Activated T-cell treated with anti-CD3 and anti-CD28 coated beads, Interleukin-2, amount 50 U/mL, for 4 hours (primary cell): ENCODE measurements around the gene DPEP2. TPM values are rescaled to one million over a fixed set of nuclear protein-coding genes. Genes with fewer than 3 reads are reported as not detected.
"Not testable (repeated sequence)": the region's sequence is repeated elsewhere in the genome, so short reads cannot be mapped to it uniquely, and the experiment has no call there.

Source experiments
- ATAC-seq, 2 donors: fragments of 200-7000 bp; cut with Tn5 transposase; one replicate each; pipeline ENCODE4 v1.10.0; 2021
- DNase-seq: peaks from one replicate; pipeline ENCODE4 v3.0.0-alpha.2; 2020
- H3K27me3 Mint-ChIP-seq: one replicate; pipeline ENCODE4 v1.8.0; 2021; ENCODE audit warnings: low read depth, mixed read lengths
- H3K36me3 Mint-ChIP-seq: one replicate; pipeline ENCODE4 v1.8.0; 2022; ENCODE audit warnings: mixed read lengths; ENCODE audit not compliant: insufficient read depth
- H3K4me1 Mint-ChIP-seq: one replicate; pipeline ENCODE4 v1.8.0; 2021; ENCODE audit warnings: low read depth, mixed read lengths
- H3K4me3 Mint-ChIP-seq: one replicate; pipeline ENCODE4 v1.8.0; 2021; ENCODE audit warnings: mild to moderate bottlenecking, moderate library complexity, mixed read lengths
- H3K9me3 Mint-ChIP-seq: one replicate; pipeline ENCODE4 v1.8.0; 2021; ENCODE audit warnings: mixed read lengths
- total RNA-seq, 3 donors: library from RNA; stranded (reverse); gene quantifications; one replicate each; pipeline ENCODE4 v1.2.1, GENCODE V29; 2021

The DPEP2 gene
- total RNA-seq, 3 donors from 2014 or later = 0.47 to 0.81 (median 0.71) TPM

DNA sequence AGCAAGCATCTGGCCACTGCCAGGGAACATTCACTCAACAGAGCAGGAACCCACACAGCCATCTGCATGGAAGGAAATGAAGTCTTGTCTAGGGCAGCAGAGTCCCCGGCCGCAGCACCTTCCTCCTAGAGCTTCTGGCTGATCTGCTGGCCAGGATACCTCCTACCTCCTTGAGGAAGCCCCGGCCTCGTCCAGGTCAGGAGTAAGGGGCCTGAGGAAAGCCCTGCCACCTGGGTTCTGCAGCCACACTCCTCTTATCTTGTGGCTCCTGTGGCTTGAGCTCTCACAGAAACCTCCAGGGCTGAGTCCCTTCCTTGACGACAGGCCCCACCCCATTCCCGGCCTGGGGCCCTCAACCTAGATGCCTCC is 5.3 kb downstream of the DPEP2 start:
- peaks cover 50% of the 10 kb centered on the region for H3K4me1 Mint-ChIP-seq
- H3K9me3 Mint-ChIP-seq, DNase-seq, H3K27me3 Mint-ChIP-seq, H3K36me3 Mint-ChIP-seq: not testable (repeated sequence)
- H3K4me3 Mint-ChIP-seq = peak overlapping the region; percentile 73
- ATAC-seq = peak; percentile 5 to 11

DNA sequence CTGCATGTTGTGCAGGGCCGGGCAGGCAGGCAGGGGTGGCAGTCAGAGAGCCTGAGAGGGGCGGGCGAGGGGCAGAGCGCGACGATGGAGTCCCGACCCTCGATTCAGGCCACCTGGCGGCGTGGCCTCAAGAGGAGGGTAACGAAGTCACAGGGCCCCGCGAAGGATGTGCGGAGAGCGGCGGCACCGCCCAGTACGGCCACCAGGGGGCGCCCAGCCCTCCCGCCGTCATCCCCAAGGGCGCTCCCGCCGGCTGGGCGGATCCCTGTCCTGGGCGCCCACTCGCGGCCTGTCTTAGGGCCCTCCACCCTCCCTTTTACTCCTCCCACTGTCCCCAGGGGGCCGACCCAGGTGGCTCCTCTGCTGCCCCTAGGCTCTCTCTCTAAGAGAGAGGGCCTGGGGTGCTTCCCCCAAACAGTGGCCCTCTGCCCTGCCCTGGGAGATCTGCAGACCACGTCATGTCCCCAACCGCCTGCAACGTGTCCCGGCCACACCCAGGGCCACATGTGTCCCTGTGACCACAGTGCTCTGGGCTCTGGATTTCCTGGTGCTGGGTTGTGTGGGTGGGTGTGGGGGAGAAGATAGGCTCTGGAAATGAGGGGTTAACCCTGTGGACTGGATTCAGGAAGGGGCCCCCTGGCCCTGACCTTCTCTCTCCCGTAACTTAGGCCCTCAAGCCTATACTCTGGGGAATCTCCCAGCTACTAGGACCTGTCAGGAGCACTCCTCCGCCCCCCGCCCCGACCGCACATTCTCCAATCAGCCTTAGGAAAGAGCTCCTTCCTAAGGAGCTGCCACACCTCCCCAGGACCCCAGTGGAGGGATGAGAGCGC is 5.9 kb downstream of the DPEP2 start:
- Mint-ChIP-seq H3K4me1 (peaks cover 44% of the 10 kb centered on the region), H3K27me3 (no peaks in the 10 kb centered on the region), H3K9me3 (no peaks in the 10 kb centered on the region), H3K36me3 (peaks cover 3% of the 10 kb centered on the region), H3K4me3 (peak overlapping the region; percentile 73)
- DNase-seq = peak; percentile 78
- ATAC-seq = peak; percentile 95 to 96

DNA sequence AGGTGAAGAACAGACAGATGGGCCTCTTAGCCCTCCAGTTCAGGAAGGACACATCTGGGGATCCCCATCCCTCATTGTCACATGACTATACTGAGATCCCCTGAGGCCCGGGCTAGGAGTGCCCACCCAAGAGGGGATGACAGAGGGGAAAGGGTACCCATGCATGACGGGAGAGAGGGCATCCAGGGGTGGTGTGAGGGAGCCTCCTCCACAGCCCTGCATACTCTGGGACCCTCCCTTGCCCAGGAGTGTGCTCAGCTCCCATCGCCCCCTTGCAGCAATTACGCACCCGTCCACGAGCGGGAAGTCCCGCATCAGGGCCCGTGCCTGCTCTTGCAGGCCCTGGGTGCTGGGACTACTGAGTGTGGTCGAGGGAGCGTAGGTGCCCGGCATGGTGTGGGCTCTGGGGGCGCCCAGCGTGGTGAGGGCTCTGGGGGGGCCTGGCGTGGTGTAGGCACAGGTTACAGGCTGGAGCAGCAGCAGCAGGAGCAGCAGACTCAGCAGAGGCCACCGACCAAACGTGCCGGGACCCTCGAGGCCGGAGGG is 6.5 kb downstream of the DPEP2 start:
- ATAC-seq (peak in 1 of 2 donors; percentile 7), DNase-seq (no peak)
- Mint-ChIP-seq H3K4me1 (peaks cover 42% of the 10 kb centered on the region), H3K9me3 (no peaks in the 10 kb centered on the region), H3K27me3 (no peaks in the 10 kb centered on the region), H3K36me3 (peaks cover 3% of the 10 kb centered on the region), H3K4me3 (no peak overlapping the region)

DNA sequence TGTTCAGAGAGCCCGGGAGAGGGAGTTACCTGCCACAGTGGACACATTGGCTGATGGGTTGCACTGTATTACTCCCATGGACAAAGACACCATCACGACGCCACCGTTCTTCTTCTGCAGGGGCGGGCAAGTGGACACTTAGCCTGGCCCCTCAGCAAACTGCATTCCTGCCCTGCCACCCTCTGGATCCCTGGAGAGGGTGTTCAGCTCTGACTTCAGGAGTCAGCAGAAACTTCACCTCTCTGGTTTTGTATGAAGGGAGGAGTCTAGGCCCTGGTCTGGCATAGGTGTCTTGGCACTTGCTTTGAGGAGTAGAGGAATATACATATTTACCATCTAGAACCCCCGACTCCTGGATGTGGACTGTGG is 9.3 kb downstream of the DPEP2 start:
- Mint-ChIP-seq H3K36me3 (peaks cover 3% of the 10 kb centered on the region), H3K9me3 (no peaks in the 10 kb centered on the region), H3K4me3 (no peak overlapping the region), H3K27me3 (no peaks in the 10 kb centered on the region), H3K4me1 (peaks cover 25% of the 10 kb centered on the region)
- DNase-seq (no peak), ATAC-seq (no peak)

DNA sequence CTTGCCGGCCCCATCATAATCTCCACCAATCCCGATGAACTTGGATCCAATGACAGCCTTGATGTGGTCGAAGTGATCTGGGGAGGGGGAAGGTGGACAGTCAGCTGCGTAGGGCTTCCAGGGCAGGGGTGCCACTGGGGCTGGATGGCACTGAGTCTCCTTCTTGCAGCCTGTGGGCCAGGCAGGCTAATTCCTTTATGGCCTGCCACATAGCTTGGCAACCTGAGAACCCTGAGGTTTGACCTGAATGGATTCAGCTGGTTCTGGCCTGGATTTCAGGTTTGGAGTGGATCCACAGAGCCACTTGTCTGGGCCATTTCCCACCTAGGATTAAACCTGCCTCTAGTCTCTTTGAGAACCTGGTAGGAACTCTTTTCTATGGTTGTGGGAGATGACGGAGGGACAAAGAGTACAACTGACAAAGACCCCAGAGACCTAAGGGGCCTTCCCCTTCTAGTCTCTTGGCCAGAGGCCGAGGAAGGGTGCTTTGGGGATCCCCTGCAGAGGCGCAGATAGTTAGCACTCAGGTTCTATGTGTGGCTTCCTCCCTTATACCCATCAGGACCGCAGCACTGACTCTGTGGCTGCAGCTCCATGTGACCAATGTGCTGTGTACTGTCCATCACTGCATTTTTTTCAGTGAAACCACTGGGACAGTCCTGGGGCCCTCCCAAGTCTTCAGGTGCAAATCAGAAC is 9.8 kb downstream of the DPEP2 start:
- H3K27me3 Mint-ChIP-seq = no peaks in the 10 kb centered on the region
- H3K4me1 Mint-ChIP-seq = peaks cover 26% of the 10 kb centered on the region
- no peaks in the 10 kb centered on the region for H3K9me3 Mint-ChIP-seq
- DNase-seq (no peak), ATAC-seq (no peak)
- H3K4me3 Mint-ChIP-seq = no peak overlapping the region
- H3K36me3 Mint-ChIP-seq = peaks cover 3% of the 10 kb centered on the region

DNA sequence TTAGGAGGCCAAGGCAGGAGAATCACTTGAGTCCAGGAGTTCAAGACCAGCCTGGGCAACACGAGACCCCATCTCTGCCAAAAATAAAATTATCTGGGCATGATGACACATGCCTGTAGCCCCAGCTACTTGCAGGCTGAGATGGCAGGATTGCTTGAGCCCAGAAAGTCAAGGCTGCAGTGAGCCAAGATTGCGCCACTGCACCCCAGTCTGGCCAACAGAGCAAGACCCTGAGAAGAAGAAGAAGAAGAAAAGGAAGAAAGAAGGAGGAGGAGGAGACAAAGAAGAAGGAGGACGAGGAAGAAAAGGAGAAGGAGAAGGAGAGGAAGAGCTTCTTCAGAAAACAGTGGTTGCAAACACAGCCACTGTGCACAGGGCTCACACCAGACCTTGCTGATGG is 10.6 kb downstream of the DPEP2 start:
- Mint-ChIP-seq H3K4me3 (no peak overlapping the region), H3K4me1 (peaks cover 28% of the 10 kb centered on the region), H3K36me3 (peaks cover 3% of the 10 kb centered on the region), H3K9me3 (no peaks in the 10 kb centered on the region), H3K27me3 (no peaks in the 10 kb centered on the region)
- ATAC-seq (no peak), DNase-seq (no peak)

DNA sequence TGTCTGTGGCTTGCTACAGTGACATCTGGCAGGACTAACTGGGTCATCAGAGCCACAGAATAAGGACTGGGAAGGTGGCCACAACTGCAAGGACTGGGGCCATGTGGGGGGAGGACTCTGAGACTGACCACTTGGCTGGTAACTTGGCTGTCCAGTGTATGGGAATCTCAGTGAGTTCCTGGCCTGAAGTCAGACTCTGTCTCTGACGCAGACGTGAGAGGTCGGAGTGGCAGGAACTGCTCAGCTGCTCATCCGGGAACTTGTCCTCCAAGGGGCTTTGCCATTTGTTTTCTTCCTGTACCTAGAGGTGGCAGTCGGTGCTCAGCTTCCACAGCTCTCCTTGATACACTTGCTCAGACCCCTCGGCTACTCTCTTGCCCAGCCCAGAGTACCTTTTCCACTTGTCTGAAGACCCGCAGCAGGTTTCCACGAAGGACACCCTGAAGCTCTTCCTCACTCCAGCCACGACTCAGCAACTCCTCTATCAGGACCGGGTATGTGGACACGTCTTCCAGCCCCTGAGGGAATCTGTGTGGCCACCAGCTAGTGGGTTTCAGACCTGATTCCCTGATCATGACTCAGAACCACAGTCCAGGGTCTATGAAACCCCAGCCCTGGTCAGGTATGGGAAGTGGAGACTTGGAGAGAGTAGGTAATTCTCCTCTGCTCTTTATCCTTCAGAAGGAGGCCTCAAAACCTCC is 11.7 kb downstream of the DPEP2 start:
- H3K4me3 Mint-ChIP-seq = no peak overlapping the region

DNA sequence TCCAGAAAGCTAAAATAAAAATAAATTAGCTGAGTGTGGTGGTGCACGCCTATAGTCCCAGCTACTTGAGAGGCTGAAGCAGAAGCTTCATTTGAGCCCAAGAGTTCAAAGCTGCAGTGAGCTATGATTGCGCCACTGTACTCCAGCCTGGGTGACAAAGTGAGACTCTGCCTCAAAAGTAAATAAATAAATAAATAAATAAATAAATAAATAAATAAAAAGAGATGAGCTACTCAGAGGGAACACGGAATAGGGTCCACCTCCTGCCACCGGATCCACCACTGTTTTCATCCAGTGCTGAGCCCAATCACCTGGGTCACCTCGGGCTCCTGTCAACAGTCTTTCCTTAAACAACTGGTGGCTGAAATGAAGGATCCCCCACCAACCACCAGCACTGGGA is 12.3 kb downstream of the DPEP2 start:
- H3K36me3 Mint-ChIP-seq = peaks cover 3% of the 10 kb centered on the region
- no peak overlapping the region for H3K4me3 Mint-ChIP-seq
- no peak for DNase-seq
- H3K4me1 Mint-ChIP-seq = peaks cover 26% of the 10 kb centered on the region
- H3K9me3 Mint-ChIP-seq = no peaks in the 10 kb centered on the region
- no peaks in the 10 kb centered on the region for H3K27me3 Mint-ChIP-seq
- no peak for ATAC-seq

More for the DNA sequence above, 11.7 kb downstream of the DPEP2 start:
- no peaks in the 10 kb centered on the region for H3K27me3 Mint-ChIP-seq
- H3K36me3 Mint-ChIP-seq = peaks cover 3% of the 10 kb centered on the region
- DNase-seq (no peak), ATAC-seq (no peak)
- H3K4me1 Mint-ChIP-seq = peaks cover 29% of the 10 kb centered on the region
- no peaks in the 10 kb centered on the region for H3K9me3 Mint-ChIP-seq

DNA sequence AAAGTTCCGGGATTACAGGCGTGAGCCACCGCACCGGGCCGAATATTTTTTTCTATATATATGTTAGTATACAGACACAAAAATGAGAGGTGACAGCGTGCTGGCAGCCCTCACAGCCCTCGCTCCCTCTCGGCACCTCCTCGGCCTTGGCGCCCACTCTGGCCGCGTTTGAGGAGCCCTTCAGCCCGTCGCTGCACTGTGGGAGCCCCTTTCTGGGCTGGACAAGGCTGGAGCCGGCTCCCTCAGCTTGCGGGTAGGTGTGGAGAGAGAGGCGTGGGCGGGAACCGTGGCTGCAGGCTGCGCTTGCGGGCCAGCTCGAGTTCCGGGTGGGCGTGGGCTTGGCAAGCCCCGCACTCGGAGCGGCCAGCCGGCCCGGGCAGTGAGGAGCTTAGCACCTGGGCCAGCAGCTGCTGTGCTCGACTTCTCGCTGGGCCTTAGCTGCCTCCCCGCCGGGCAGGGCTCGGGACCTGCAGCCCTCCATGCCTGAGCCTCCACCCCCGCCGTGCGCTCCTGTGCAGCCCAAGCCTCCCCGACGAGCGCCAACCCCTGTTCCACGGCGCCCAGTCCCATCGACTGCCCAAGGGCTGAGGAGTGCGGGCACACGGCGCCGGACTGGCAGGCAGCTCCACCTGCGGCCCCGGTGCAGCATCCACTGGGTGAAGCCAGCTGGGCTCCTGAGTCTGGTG is 17.1 kb downstream of the DPEP2 start:
- DNase-seq = no peak
- ATAC-seq = no peak
- Mint-ChIP-seq H3K4me1 (peaks cover 23% of the 10 kb centered on the region), H3K4me3 (no peak overlapping the region), H3K9me3 (no peaks in the 10 kb centered on the region), H3K36me3 (no peaks in the 10 kb centered on the region), H3K27me3 (no peaks in the 10 kb centered on the region)

DNA sequence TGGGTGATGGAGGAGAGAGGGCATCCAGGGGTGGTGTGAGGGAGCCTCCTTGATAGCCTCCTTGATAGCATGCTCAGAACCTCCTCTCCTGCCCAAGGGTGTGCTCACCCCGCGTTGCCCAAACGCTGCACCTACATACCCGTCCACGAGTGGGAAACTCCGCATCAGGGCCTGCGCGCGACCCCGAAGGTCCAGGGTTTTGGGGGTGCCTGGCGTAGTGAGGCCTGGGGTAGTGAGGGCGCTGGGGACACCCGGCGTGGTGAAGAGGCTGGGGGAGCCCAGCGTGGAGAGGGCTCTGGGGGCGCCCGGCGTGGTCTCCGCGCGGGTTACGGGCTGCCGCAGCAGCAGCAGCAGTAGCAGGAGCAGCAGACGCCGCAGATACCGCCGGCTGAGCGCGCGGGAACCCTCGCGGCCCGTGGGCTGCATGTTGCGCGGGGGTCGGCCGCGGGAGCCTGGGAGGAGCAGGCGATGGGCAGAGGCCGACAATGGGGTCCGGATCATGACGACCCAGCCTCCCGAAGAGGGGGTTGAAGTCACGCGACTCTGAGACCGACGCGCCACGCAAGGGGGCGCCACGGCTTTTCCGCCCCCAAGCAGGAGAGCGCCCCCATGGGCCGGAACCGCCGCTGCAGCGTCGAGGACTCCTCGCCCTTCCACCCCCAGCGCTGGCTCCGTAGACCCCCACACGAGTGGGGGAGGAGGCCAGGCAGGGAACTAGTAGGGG is 19.2 kb downstream of the DPEP2 start, which contains the start of gene DPEP3:
TSS of gene DPEP3 (minus strand) at position 545 of the 724 bp plus-strand sequence. CDS start at position 426, 119 bp downstream.
- Mint-ChIP-seq H3K27me3 (no peaks in the 10 kb centered on the region), H3K36me3 (no peaks in the 10 kb centered on the region), H3K4me1 (peaks cover 23% of the 10 kb centered on the region), H3K4me3 (no peak within 1 kb of the TSS), H3K9me3 (no peaks in the 10 kb centered on the region)
- DNase-seq (no peak), ATAC-seq (peak in 1 of 2 donors; percentile 16)

DNA sequence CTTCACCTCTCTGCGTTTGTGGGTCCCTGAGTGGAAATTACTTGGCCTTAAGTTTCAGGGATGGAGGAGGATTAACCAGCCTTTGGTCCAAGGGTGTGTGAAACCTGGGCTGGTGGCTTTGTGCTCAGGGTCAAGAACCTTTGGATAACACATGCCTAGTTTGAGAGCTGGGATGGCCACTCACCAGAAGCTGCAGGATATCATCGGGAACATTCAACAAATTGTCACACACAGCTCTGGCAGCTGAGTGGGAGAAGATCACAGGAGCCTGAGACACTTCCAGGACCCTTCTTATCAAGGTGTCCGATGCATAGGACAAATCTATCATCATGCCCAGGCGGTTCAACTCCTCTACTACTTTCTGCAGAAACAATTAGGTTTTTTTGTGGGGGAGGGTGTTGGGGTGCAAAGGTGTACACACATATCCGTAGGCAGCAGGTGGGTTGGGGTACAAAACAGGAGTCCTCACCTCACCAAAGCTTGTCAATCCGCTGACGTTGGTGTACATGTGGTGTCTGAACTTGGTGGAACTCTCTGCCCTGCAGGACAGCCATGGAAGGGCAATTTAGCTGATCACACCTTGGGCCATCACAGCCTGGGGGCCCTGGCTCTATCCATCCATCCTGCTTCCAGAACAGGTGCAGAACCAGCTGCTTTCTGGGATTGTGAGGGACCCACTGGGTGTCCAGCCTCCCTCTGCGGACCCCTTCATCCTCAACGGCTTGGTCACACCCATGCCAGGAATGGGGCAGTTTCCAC is 21.6 kb downstream of the DPEP2 start:
- Mint-ChIP-seq H3K9me3 (no peaks in the 10 kb centered on the region), H3K4me1 (peaks cover 1% of the 10 kb centered on the region), H3K36me3 (no peaks in the 10 kb centered on the region), H3K27me3 (no peaks in the 10 kb centered on the region), H3K4me3 (no peak overlapping the region)
- ATAC-seq (no peak), DNase-seq (no peak)

DNA sequence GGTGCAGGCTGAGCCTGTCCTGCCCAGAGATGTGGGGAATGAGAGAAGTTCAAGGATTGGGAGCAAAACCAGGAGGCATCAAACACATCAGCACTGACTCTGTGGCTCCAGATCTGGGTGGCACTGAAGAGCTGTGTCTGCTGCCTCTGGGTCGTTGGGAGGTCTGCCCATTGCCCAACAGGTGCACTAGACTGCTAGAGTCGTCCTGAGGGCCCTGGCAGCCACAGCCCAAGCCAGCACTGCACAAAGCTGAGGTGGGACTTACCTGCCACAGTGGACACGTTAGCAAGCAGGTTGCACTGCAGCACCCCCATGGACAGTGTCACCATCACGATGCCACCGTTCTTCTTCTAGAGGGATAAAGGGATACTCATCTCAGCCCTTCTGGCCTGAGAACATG is 22.3 kb downstream of the DPEP2 start:
- DNase-seq = no peak
- Mint-ChIP-seq H3K4me3 (no peak overlapping the region), H3K36me3 (no peaks in the 10 kb centered on the region), H3K9me3 (no peaks in the 10 kb centered on the region), H3K27me3 (no peaks in the 10 kb centered on the region), H3K4me1 (no peaks in the 10 kb centered on the region)
- ATAC-seq = no peak

DNA sequence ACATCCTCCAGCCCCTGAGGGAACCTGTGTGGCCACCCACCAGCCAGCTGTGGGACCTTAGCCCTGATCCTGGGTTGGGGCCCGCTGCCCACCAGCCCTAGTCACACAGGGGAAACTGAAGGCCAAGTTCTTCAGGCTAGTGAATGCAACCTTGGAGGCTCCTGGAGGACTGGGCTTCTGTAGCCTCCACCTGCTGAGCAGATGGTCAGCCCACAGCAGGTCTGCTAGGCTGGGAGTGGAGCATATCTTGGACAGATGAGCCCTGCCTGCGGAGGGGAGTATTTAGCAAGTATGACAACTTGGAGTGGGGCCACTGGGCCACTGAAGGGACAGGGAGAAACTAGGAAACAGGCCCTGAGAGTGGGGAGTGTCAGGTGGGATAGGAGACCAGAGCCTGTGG is 23.1 kb downstream of the DPEP2 start:
- Mint-ChIP-seq H3K36me3 (no peaks in the 10 kb centered on the region), H3K4me3 (no peak overlapping the region), H3K9me3 (no peaks in the 10 kb centered on the region), H3K4me1 (no peaks in the 10 kb centered on the region), H3K27me3 (no peaks in the 10 kb centered on the region)
- DNase-seq (no peak), ATAC-seq (no peak)
